ENCODE results near the gene PPP1R12C. TPM values are rescaled to one million over a fixed set of nuclear protein-coding genes. Genes with fewer than 3 reads are reported as not detected.
"Not testable (repeated sequence)": the region's sequence is repeated elsewhere in the genome, so short reads cannot be mapped to it uniquely, and the experiment has no call there.

The PPP1R12C gene
- total and polyA plus RNA-seq, 7 donors = 20.5 to 59.1 (median 28.5) TPM

GRCh38 chr19:55066107-55066709 lies 51.2 kb downstream of the PPP1R12C start:
- intact Hi-C loops (cut with DNase I) = no loop called here
- DNase-seq (no peak), ATAC-seq (no peak)
- 6 to 18% (median 14%) methylated on average over 2 of the region's 2 CpGs for WGBS, 3 donors
- Histone ChIP-seq H3K36me3 (ENCODE audit: insufficient read depth in 1 of 2, low read depth in 1 of 2) (no peaks in the 10 kb centered on the region), H3K27me3 (ENCODE audit: insufficient read depth in 3 of 3, low read length in 2 of 3) (peaks cover 0 to 35% (median 24%) of the 10 kb centered on the region in 3 donors), H3K4me1 (peaks cover 4% of the 10 kb centered on the region), H3K4me3 (no peak overlapping the region), H3K9me3 (no peaks in the 10 kb centered on the region), H3K27ac (no peak overlapping the region)
- TF ChIP-seq CTCF (IDR thresholded peaks at IDR 0.05) = no peak

- peaks cover 0 to 28% (median 17%) of the 10 kb centered on the region in 3 donors for H3K27me3 ChIP-seq (ENCODE audit: insufficient read depth in 3 of 3, low read length in 2 of 3)
- H3K9me3 ChIP-seq; H3K4me3 ChIP-seq; ATAC-seq; DNase-seq; intact Hi-C loops (cut with DNase I); H3K4me1 ChIP-seq; H3K36me3 ChIP-seq (ENCODE audit: insufficient read depth in 1 of 2, low read depth in 1 of 2); H3K27ac ChIP-seq: not testable (repeated sequence)
- WGBS, 3 donors = 77 to 81% (median 80%) methylated on average over 9 of the region's 9 CpGs
These were observed 51.9 kb downstream of the PPP1R12C start for GRCh38 chr19:55065516-55065915.

GRCh38 chr19:55063492-55063843 lies 54.0 kb downstream of the PPP1R12C start:
- peak overlapping the region; percentile 71 for H3K27ac ChIP-seq
- ATAC-seq (no peak), DNase-seq (no peak)
- no peak for TF ChIP-seq CTCF (IDR thresholded peaks at IDR 0.05)
- intact Hi-C loops (cut with DNase I) = no loop called here
- peaks cover 4% of the 10 kb centered on the region for H3K4me1 ChIP-seq
- peaks cover 0 to 19% of the 10 kb centered on the region in 2 donors for H3K36me3 ChIP-seq (ENCODE audit: insufficient read depth in 1 of 2, low read depth in 1 of 2)
- H3K4me3 ChIP-seq = peak overlapping the region; percentile 96
- H3K27me3 ChIP-seq (ENCODE audit: insufficient read depth in 3 of 3, low read length in 2 of 3) = peaks cover 0 to 13% (median 4%) of the 10 kb centered on the region in 3 donors
- H3K9me3 ChIP-seq = no peaks in the 10 kb centered on the region
- WGBS, 3 donors = 58 to 75% (median 70%) methylated on average over 2 to 3 of the region's 3 CpGs

- TF ChIP-seq CTCF (IDR thresholded peaks at IDR 0.05) = no peak
- peak within 1 kb of the TSS; percentile 71 for H3K27ac ChIP-seq
- intact Hi-C loops (cut with DNase I) = no loop called here
- peaks cover 0 to 24% of the 10 kb centered on the region in 2 donors for H3K36me3 ChIP-seq (ENCODE audit: insufficient read depth in 1 of 2, low read depth in 1 of 2)
- ATAC-seq (peak; percentile 100), DNase-seq (peak; percentile 96 to 98)
- H3K4me1 ChIP-seq = peaks cover 4% of the 10 kb centered on the region
- H3K4me3 ChIP-seq = peak within 1 kb of the TSS; percentile 96
- 1 to 2% (median 1%) methylated on average over 49 to 70 of the region's 70 CpGs for WGBS, 3 donors
- peaks cover 0 to 11% (median 4%) of the 10 kb centered on the region in 3 donors for H3K27me3 ChIP-seq (ENCODE audit: insufficient read depth in 3 of 3, low read length in 2 of 3)
- H3K9me3 ChIP-seq = no peaks in the 10 kb centered on the region
These were observed 54.5 kb downstream of the PPP1R12C start, which contains the start of gene RDH13 for GRCh38 chr19:55062735-55063491. TSS of gene RDH13 (minus strand) at chr19:55063148. CDS start at chr19:55063032, 116 bp downstream.

- H3K27me3 ChIP-seq (ENCODE audit: insufficient read depth in 3 of 3, low read length in 2 of 3); intact Hi-C loops (cut with DNase I); H3K27ac ChIP-seq; H3K4me3 ChIP-seq; H3K4me1 ChIP-seq; DNase-seq; ATAC-seq; H3K9me3 ChIP-seq: not testable (repeated sequence)
- peaks cover 10 to 50% of the 10 kb centered on the region in 2 donors for H3K36me3 ChIP-seq (ENCODE audit: insufficient read depth in 1 of 2, low read depth in 1 of 2)
- 78 to 88% (median 80%) methylated on average over 9 of the region's 9 CpGs for WGBS, 3 donors
These were observed 57.1 kb downstream of the PPP1R12C start for GRCh38 chr19:55060287-55060686.
